Retinal pigment epithelial cell (primary cell): Measurements from ENCODE around the gene MND1.
"Not testable (repeated sequence)": the region's sequence is repeated elsewhere in the genome, so short reads cannot be mapped to it uniquely, and the experiment has no call there.

ENCODE experiments used
- DNase-seq: peaks from one replicate; pipeline ENCODE4 v3.0.0-alpha.2; 2010; ENCODE audit warnings: low read depth
- H3K4me3 ChIP-seq: 2 replicates; pipeline ENCODE4 v1.5.1; 2011; ENCODE audit warnings: mild to moderate bottlenecking, low read length, control low read depth, moderate library complexity
- TF ChIP-seq, protein P1 (sequence below): conservative IDR thresholded peaks from 2 replicates; pipeline ENCODE4 v1.5.1; 2011; ENCODE audit warnings: low read depth, low read length, control low read depth, inconsistent platforms

MND1 gene

DNA sequence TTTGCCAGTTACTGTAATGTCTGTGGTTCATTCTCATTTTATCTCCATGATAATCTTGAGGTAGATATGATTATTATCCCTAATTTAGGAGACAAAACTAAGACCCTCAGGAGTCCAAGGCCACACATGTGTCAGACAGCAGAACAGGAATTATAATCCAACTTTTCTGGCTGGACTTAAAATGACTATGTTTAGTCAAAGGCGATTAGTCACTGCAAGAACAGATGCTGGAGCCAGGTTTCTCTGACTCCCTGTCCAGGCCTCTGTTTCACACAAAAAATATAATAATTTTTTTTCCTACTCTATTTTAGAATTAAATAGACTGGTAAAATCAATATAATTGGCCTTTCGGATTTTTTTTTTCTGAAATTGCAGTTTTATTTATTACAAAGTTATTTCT lies 64.9 kb downstream of the MND1 start:
- H3K4me3 ChIP-seq, result no peak overlapping the region
- DNase-seq, result peak; percentile 25
- TF ChIP-seq, protein P1, sequence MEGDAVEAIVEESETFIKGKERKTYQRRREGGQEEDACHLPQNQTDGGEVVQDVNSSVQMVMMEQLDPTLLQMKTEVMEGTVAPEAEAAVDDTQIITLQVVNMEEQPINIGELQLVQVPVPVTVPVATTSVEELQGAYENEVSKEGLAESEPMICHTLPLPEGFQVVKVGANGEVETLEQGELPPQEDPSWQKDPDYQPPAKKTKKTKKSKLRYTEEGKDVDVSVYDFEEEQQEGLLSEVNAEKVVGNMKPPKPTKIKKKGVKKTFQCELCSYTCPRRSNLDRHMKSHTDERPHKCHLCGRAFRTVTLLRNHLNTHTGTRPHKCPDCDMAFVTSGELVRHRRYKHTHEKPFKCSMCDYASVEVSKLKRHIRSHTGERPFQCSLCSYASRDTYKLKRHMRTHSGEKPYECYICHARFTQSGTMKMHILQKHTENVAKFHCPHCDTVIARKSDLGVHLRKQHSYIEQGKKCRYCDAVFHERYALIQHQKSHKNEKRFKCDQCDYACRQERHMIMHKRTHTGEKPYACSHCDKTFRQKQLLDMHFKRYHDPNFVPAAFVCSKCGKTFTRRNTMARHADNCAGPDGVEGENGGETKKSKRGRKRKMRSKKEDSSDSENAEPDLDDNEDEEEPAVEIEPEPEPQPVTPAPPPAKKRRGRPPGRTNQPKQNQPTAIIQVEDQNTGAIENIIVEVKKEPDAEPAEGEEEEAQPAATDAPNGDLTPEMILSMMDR, result no peak

DNA sequence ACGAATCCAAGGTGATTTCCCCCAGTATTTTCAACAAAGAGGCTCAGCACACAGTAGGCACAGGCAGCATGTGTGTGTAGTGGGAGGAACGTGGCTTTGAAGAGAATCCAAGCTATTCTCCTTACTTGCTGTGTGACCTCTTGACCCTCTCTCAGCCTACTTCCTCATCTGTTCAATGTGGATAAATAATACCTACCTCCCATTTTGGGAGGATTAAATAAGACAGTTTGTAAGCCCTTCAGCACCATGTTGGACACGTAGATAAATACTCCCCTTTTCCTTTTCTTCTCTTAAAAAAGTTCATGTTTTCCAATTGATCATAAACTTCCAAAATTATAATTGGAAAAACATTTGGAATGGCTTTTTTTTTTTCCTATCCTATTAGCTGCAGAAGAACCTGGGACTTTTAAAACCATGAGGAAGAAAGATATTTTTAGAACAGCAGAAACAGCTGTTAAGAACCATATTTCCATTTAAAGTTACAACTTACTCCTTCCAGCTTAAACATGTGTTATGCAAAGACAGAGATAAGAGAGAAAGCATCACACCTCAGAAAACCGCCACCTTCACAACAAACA lies 65.5 kb downstream of the MND1 start:
- TF ChIP-seq, protein P1, result no peak
- no peak for DNase-seq
- H3K4me3 ChIP-seq, result no peak overlapping the region

DNA sequence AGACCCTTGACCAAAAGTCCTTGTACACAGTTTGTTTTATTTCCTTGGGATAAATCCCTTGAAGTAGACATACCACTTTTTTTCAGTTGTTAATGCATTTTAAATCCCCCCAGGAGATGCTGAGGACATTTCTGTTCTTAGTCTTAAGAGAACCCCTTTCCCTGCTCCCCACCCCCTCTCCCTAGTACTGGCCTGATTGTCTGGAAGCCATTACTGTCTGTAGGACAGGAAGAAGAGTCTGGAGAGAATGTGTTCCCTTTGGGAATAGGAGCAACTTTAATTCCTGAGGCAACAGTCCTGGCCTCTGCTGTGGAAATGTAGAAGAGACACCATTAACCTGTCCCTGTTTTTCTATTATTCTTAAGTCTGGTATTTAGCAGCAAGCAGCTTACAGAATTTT lies 69.4 kb downstream of the MND1 start:
- TF ChIP-seq, protein P1, result no peak
- H3K4me3 ChIP-seq, result no peak overlapping the region
- DNase-seq, result no peak

DNA sequence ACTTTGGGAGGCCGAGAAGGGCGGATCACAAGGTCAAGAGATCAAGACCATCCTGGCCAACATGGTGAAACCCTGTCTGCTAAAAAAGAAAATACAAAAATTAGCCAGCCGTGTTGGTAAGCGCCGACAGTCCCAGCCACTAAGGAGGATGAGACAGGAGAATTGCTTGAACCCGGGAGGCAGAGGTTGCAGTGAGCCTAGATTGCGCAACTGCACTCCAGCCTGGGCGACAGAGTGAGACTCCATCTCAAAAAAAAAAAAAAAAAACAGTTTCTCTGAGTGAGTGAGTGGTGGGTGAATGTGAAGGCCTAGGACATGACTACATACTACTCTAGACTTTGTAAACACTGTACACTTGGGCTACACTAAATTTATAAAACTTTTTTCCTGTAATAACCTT lies 72.0 kb downstream of the MND1 start:
- not testable (repeated sequence) for DNase-seq, H3K4me3 ChIP-seq

DNA sequence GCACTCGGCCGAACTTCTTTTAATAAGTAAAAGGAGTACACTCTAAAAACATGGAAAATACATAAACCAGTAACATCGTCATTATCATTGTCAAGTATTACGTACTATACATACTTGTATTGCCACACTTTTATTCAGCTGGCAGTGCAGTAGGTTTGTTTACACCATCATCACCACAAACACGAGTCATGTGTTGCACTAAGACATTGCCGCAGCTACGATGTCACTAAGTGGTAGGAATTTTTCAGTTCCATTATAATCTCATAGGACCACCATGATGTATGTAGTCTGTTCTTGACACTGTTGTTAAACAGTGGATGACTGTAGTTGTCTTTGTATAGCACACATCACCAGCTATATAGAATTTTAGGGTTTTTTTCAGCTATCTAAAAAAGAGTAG lies 73.6 kb downstream of the MND1 start:
- TF ChIP-seq, protein P1, result no peak
- no peak for DNase-seq
- H3K4me3 ChIP-seq, result no peak overlapping the region

DNA sequence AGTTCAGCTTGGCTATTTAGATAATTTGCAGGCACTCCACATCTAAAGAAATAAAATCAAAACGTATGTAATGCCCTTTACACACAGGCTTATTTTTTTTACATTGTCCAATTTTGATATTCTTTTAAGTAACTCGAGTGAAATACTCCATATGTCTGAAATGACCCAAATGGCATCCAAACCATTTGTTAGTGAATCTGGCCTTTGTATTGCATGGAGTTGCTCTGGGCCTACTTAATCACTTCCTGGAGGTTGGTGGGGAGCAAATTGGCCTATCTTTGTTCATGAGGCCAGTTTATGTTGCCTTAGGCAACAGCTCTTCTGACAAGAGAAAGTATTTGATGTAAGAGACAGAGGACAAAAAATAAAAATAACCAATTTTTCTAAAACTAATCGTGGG lies 74.1 kb downstream of the MND1 start:
- no peak for DNase-seq
- H3K4me3 ChIP-seq, result no peak overlapping the region
- TF ChIP-seq, protein P1, result no peak

DNA sequence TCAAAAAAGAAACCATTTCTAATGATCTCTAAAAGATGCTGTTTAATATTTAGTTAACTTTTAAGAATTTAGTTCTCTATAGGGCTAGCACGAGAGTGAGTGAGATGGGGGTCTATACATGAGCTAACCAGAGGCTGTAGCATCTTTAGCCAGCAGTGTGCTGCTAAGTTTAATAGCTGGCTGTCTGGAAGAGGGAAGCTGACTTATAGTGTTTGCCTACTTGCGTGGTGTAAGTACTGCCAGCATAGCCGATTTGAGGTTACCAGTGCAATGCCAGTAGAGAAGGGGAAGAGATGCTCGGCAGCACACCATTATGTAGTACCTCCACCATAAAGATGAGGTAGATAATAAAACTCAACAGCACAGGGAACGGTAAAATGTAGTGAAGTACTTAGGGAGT lies 74.5 kb downstream of the MND1 start:
- TF ChIP-seq, protein P1, result no peak
- no peak for DNase-seq
- no peak overlapping the region for H3K4me3 ChIP-seq

DNA sequence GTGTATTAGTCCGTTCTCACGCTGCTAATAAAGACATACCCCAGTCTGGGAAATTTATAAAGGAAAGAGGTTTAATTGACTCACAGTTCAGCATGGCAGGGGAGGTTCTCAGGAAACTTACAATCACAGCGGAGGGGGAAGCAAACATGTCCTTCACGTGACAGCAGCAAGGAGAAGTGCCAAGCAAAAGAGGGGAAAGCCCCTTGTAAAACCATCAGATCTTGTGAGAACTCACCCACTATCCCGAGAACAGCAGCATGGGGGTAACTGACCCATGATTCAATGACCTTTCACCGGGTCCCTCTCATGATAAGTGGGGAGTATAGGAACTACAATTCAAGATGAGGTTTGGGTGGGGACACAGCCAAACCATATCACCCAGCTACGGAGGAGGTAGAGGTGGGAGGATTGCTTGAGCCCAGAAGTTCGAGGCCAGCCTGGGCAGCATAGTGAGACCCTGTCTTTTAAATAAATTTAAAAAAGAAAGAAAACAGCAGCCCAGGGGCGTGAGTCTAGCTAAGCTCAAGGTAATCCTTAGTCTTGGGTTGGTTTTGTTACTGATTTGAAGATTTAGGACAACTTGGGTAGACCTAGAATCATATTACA lies 75.3 kb downstream of the MND1 start:
- no peak for DNase-seq
- TF ChIP-seq, protein P1, result no peak

More for the DNA sequence above, 75.3 kb downstream of the MND1 start:
- no peak overlapping the region for H3K4me3 ChIP-seq
